ENCODE measurements around the gene PHF21A.

DNA sequence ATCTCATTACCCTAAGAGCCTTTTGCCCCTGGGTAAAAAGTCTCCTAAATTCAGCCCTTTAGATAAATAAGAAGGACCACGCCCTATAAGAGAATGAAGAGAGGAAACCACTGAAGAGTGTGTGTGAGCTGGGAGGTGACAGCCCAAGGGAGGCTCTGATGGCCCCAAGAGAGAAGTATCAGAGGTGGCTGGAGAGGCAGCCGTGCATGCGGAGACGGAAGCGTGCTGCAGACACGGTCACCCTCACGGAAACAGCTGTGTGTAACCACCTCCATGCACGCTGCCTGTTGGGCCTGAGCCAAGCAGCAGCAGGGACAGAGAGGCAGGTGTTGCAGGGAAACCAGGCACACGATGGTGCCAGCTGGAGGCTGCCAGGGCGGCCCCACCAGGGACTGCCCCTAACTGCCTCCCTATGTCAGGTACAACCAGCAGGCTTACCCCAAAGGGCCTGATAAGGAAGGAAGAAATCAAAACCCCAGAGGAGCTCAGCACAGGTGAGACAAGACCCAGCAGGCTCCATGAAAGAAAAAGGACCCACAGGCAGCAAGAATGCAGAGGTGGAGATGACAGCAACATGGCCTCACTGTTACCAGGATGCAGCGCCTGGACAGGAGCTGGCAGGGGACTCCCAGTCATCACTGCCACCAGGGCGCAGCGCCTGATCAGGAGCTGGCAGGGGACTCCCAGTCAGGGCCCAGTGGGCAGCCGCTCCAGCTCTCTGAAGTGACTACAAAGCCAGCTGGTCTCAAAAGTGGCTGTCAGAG lies 191.0 kb downstream of the PHF21A start:
- TF ChIP-seq, protein P1, sequence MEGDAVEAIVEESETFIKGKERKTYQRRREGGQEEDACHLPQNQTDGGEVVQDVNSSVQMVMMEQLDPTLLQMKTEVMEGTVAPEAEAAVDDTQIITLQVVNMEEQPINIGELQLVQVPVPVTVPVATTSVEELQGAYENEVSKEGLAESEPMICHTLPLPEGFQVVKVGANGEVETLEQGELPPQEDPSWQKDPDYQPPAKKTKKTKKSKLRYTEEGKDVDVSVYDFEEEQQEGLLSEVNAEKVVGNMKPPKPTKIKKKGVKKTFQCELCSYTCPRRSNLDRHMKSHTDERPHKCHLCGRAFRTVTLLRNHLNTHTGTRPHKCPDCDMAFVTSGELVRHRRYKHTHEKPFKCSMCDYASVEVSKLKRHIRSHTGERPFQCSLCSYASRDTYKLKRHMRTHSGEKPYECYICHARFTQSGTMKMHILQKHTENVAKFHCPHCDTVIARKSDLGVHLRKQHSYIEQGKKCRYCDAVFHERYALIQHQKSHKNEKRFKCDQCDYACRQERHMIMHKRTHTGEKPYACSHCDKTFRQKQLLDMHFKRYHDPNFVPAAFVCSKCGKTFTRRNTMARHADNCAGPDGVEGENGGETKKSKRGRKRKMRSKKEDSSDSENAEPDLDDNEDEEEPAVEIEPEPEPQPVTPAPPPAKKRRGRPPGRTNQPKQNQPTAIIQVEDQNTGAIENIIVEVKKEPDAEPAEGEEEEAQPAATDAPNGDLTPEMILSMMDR (IDR thresholded peaks at IDR 0.05 in 4 of 5, conservative IDR thresholded peaks at IDR 0.05 in 1 of 5) = no peak
- TF ChIP-seq POLR2A (IDR thresholded peaks at IDR 0.05) = no peak

Data from gastrocnemius medialis (tissue), 4 donors.